H1 (cell line): ENCODE results near the gene SNX2. TPM values are rescaled to one million over a fixed set of nuclear protein-coding genes. Genes with fewer than 3 reads are reported as not detected.

Experiments used
- polyA plus RNA-seq, 7 experiments: library from polyadenylated mRNA; depleted of rRNA in 3 of 7; stranded (reverse) in 5 of 7; unstranded in 2 of 7; fragments of >200 nt in 5 of 7; fragments of 200-250 nt in 2 of 7; gene quantifications; 1 replicate in 5 of 7; 2 replicates in 1 of 7; 4 replicates in 1 of 7; pipeline versions ENCODE4 v1.2.1 to v1.2.3, GENCODE V29; 2011 to 2013; ENCODE audit warnings: missing spikeins in 2 of 7, mixed read lengths in 2 of 7
- total RNA-seq: library from RNA; stranded (reverse); fragmentation: NEBNext Ultra II Directional; extraction: Animal tissue kit (Norgen Biotek cat#: 25700); gene quantifications from 2 replicates; pipeline ENCODE4 v1.2.1, GENCODE V29; 2021

Gene SNX2
- total and polyA plus RNA-seq, 2 of the 8 experiments (the other 6 are each of a cell fraction or from before 2014, with no cell fraction given) = 51.0 to 61.2 TPM

Other genes starting within 250 kb of the SNX2 start
- 14.3 and 16.0 TPM in 2 replicates for gene SNX24, start 70.5 kb downstream of the SNX2 start, total RNA-seq
- gene SNX24, start 70.5 kb downstream of the SNX2 start, polyA plus RNA-seq (2011; rRNA removed) = 4.8 and 7.3 TPM in 2 replicates